8988T (cell line): ENCODE measurements around the gene TBX3.

Experiments
- DNase-seq: peaks from one replicate; pipeline ENCODE4 v3.0.0; 2011

TBX3 gene

GRCh38 chr12:114696443-114697242 lies 12.7 kb upstream of the TBX3 start:
- no peak for DNase-seq

GRCh38 chr12:114695305-114695592 lies 11.3 kb upstream of the TBX3 start:
- DNase-seq, result no peak

- no peak for DNase-seq
Observed at GRCh38 chr12:114694436-114695304, 10.7 kb upstream of the TBX3 start.

GRCh38 chr12:114693532-114693931 lies 9.6 kb upstream of the TBX3 start:
- DNase-seq, result no peak

- no peak for DNase-seq
Observed at GRCh38 chr12:114693059-114693531, 9.1 kb upstream of the TBX3 start.

- DNase-seq, result no peak
Observed at GRCh38 chr12:114692186-114693058, 8.4 kb upstream of the TBX3 start.

GRCh38 chr12:114691763-114692185 lies 7.8 kb upstream of the TBX3 start:
- no peak for DNase-seq

GRCh38 chr12:114691196-114691595 lies 7.2 kb upstream of the TBX3 start:
- DNase-seq, result no peak

GRCh38 chr12:114690267-114691135 lies 6.5 kb upstream of the TBX3 start:
- DNase-seq, result no peak

GRCh38 chr12:114689075-114689994 lies 5.4 kb upstream of the TBX3 start:
- DNase-seq, result no peak

GRCh38 chr12:114688256-114688845 lies 4.4 kb upstream of the TBX3 start:
- no peak for DNase-seq

GRCh38 chr12:114687802-114688201 lies 3.8 kb upstream of the TBX3 start:
- DNase-seq, result no peak

GRCh38 chr12:114686773-114687500 lies 3.0 kb upstream of the TBX3 start:
- no peak for DNase-seq

- DNase-seq, result no peak
Observed at GRCh38 chr12:114686426-114686772, 2.4 kb upstream of the TBX3 start.

GRCh38 chr12:114685869-114686268 lies 1.9 kb upstream of the TBX3 start:
- DNase-seq, result no peak

- no peak for DNase-seq
Observed at GRCh38 chr12:114685320-114685781, 1.4 kb upstream of the TBX3 start.

- no peak for DNase-seq
Observed at GRCh38 chr12:114684870-114685273, 897 bp upstream of the TBX3 start.

GRCh38 chr12:114683709-114684097 lies 272 bp downstream of the TBX3 start:
- DNase-seq, result no peak

- DNase-seq, result no peak
Observed at GRCh38 chr12:114682785-114683708, 928 bp downstream of the TBX3 start.
